ENCODE results near the gene CTDSPL2. TPM values are rescaled to one million over a fixed set of nuclear protein-coding genes. Genes with fewer than 3 reads are reported as not detected.

The CTDSPL2 gene
- polyA plus RNA-seq, 1 experiment, result 59.6 TPM

DNA sequence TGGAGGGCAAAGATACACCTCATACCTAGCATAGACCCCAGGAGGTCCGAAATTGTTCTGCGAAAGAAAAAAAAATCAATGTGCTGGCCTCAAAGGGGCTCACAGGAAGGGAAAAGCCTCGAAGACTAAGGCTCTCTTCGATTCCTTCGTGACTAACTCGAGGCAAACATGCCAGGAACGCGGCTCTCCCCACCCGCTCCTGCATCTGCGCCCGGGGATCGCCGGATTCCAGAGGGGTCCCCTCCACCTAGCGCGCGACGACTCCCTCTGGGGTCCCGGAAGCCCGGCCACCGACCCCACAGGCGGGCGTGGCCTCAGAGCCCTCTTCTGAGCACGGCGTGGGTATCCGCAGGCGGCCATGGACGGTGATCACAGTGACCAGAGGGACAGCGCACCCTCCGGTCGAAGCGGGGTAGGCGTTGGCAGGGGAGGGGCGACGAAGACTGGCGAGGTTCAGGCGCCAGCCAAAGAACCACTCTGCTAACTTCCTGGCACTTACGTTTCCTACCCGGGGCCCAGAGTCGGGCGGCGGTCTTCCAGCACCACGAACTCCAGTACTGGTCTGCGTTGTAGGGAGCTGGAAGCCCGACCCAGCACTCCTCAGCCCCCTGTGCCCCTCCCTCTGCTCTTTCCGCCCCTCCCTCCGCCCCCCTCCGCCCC, 109.0 kb downstream of the CTDSPL2 start:
- Histone ChIP-seq H3K27me3 (ENCODE audit: control insufficient read depth, insufficient read depth, low read length) (no peaks in the 10 kb centered on the region), H3K27ac (ENCODE audit: low read depth, low read length) (peak overlapping the region; percentile 97), H3K4me3 (ENCODE audit: low read depth, low read length) (peak overlapping the region; percentile 84), H3K9me3 (ENCODE audit: control insufficient read depth, insufficient read depth, low read length) (peaks cover 3% of the 10 kb centered on the region; the same call in 1 of the 2 replicates)
- POLR2A ChIA-PET, result interaction anchor here (0.7 to 1.5 kb wide), 11 partner anchors 9 to 736 kb away, joined by 3 to 13 read pairs (median 4); partner anchors contain the start of genes CTDSPL2, GOLM2, HYPK and SERINC4
- peak; percentile 43 for DNase-seq (ENCODE audit: low read depth, low spot score)
- CTCF ChIA-PET, result interaction anchor here (0.7 to 1.0 kb wide), 2 partner anchors 9 to 664 kb away, joined by 3 to 6 read pairs; no protein-coding TSS in a partner anchor
- TF ChIP-seq, protein P1, sequence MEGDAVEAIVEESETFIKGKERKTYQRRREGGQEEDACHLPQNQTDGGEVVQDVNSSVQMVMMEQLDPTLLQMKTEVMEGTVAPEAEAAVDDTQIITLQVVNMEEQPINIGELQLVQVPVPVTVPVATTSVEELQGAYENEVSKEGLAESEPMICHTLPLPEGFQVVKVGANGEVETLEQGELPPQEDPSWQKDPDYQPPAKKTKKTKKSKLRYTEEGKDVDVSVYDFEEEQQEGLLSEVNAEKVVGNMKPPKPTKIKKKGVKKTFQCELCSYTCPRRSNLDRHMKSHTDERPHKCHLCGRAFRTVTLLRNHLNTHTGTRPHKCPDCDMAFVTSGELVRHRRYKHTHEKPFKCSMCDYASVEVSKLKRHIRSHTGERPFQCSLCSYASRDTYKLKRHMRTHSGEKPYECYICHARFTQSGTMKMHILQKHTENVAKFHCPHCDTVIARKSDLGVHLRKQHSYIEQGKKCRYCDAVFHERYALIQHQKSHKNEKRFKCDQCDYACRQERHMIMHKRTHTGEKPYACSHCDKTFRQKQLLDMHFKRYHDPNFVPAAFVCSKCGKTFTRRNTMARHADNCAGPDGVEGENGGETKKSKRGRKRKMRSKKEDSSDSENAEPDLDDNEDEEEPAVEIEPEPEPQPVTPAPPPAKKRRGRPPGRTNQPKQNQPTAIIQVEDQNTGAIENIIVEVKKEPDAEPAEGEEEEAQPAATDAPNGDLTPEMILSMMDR (IDR thresholded peaks at IDR 0.05; ENCODE audit: low read depth, low read length), result peak; percentile 49

DNA sequence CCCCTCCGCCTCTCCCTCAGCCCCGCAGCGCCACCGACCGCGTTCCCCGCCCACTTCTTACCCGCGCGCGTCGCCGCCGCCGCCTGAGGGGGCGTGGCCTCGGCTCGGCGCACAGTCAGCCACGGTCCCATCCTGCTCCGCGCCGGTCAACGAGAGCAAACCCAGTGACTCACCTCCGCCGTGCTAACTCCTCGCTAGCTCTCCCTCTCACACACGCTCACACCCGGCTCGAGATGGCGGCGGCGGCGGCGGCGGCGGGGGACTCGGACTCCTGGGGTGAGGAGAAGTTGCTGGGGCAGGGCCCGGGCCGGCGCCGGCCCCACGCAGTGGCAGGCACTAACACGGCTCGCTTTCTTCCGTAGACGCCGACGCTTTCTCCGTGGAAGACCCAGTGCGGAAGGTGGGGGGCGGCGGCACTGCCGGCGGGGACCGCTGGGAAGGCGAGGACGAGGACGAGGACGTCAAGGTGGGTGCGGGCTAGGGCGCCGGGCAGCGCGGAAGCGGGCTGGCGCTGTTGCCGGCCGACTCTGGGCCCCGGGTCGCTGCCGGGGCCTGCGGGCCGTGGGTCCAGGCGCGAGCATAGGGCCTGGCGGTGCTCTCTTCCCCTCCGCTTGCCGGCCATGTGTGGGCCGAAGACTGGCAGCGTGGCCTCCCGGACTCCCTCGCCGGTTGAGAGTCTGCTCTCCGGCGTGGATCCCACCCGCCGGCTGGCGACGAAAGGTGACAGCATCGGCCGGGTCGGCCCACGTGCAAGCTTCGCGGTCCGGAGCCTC, 109.7 kb downstream of the CTDSPL2 start, which contains the start of gene EIF3J:
TSS of gene EIF3J (plus strand) at position 186 of the 773 bp plus-strand sequence. CDS start at position 234, 48 bp downstream.
- CTCF ChIA-PET, result interaction anchor here (0.7 to 1.8 kb wide), 4 partner anchors 9 to 665 kb away, joined by 3 to 8 read pairs (median 6); no protein-coding TSS in a partner anchor
- Histone ChIP-seq H3K9me3 (ENCODE audit: control insufficient read depth, insufficient read depth, low read length) (peaks cover 3% of the 10 kb centered on the region; the same call in 1 of the 2 replicates), H3K4me3 (ENCODE audit: low read depth, low read length) (peak within 1 kb of the TSS; percentile 84), H3K27me3 (ENCODE audit: control insufficient read depth, insufficient read depth, low read length) (no peaks in the 10 kb centered on the region), H3K27ac (ENCODE audit: low read depth, low read length) (peak within 1 kb of the TSS; percentile 97)
- POLR2A ChIA-PET, result interaction anchor here (0.7 to 1.5 kb wide), 12 partner anchors 9 to 737 kb away, joined by 3 to 13 read pairs (median 4); partner anchors contain the start of genes CTDSPL2, GOLM2, HYPK and SERINC4
- DNase-seq (ENCODE audit: low read depth, low spot score), result peak; percentile 90
- TF ChIP-seq, protein P1 (IDR thresholded peaks at IDR 0.05; ENCODE audit: low read depth, low read length), result no peak

DNA sequence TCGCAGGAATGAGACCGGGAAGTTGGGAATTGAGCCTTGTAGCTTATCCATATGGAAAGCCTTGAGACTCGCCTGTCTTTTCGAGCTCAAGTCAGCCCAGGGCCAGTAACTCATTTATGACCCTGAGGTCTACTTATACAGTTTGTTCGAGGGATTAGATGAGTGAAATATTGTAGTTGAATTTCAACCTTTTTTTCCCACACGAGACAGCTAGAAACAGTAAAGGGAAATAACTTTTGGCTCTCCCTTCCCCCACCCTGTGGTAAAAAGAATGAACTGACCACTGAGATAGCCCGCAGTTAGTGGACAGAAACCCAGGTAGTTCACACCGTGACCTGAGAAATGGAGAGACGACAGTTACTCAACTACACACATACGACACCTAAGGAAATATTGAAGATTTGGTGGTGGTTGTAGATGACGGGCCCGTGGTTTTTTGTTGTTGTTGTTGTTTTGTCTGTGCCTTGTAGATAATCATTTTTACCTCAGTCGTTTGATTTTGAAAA, 110.4 kb downstream of the CTDSPL2 start:
- Histone ChIP-seq H3K27ac (ENCODE audit: low read depth, low read length) (peak overlapping the region; percentile 87), H3K27me3 (ENCODE audit: control insufficient read depth, insufficient read depth, low read length) (no peaks in the 10 kb centered on the region), H3K4me3 (ENCODE audit: low read depth, low read length) (peak overlapping the region; percentile 80), H3K9me3 (ENCODE audit: control insufficient read depth, insufficient read depth, low read length) (peaks cover 3% of the 10 kb centered on the region; the same call in 1 of the 2 replicates)
- CTCF ChIA-PET, result interaction anchor here (0.6 to 1.8 kb wide), 5 partner anchors 9 to 200 kb away, joined by 3 to 8 read pairs (median 5); no protein-coding TSS in a partner anchor
- no peak for DNase-seq (ENCODE audit: low read depth, low spot score)
- POLR2A ChIA-PET, result interaction anchor here (0.6 to 1.5 kb wide), 3 partner anchors 8 to 110 kb away, joined by 3 to 13 read pairs (median 6); partner anchors contain the start of gene CTDSPL2
- TF ChIP-seq, protein P1 (IDR thresholded peaks at IDR 0.05; ENCODE audit: low read depth, low read length), result no peak

DNA sequence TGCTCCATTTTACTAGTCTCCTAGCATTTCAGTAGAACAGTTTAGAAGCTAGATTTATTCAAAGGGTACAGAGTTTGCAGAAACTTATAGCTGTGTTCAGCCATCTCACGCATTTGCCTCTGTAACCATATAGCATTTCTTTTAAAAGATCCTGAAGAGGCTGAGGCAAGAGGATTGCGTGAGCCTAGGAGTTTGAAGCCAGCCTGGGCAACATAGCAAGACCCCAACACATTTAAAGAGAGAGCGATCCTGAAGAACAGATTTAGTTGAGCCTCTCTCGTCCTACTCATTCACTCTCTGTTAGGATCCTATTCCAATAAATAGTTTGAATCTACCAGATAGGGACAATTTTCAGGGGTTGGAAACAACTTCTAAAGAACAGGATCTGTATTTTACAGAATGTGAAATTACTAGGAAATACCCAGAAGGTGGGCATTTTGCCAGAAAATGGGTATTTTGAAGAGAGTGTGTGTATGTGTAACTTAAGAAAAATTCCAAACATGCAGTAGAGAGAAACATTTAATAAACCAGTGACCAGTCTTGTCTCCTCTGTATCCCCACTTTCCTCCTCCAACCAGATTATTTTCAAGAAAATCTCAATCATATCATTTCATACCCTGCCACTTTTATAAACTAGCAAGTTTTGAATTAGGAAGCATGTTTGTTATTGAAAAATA, 114.0 kb downstream of the CTDSPL2 start:
- ChIA-PET POLR2A (no interaction called here), CTCF (interaction anchor here (1.1 to 1.2 kb wide), 2 partner anchors 9 to 122 kb away, joined by 3 to 4 read pairs; partner anchors contain the start of gene SPG11)
- Histone ChIP-seq H3K4me3 (ENCODE audit: low read depth, low read length) (no peak overlapping the region; the same call in 1 of the 2 replicates), H3K27ac (ENCODE audit: low read depth, low read length) (peak overlapping the region; percentile 49), H3K9me3 (ENCODE audit: control insufficient read depth, insufficient read depth, low read length) (no peaks in the 10 kb centered on the region; the same call in 1 of the 2 replicates), H3K27me3 (ENCODE audit: control insufficient read depth, insufficient read depth, low read length) (no peaks in the 10 kb centered on the region)
- peak; percentile 80 for DNase-seq (ENCODE audit: low read depth, low spot score)
- TF ChIP-seq, protein P1 (IDR thresholded peaks at IDR 0.05; ENCODE audit: low read depth, low read length), result no peak

Data from AG04450 (cell line).